Islet precursor cell (in vitro differentiated cells): ENCODE data around the gene KAT8.
"Not testable (repeated sequence)": the region's sequence is repeated elsewhere in the genome, so short reads cannot be mapped to it uniquely, and the experiment has no call there.

Experiments used
- DNase-seq: peaks from one replicate; pipeline ENCODE4 v3.0.0-alpha.2; 2018

KAT8 gene

GRCh38 chr16:31084584-31085302, 32.7 kb upstream of the KAT8 start:
- peak; percentile 56 for DNase-seq

GRCh38 chr16:31085411-31085810, 32.1 kb upstream of the KAT8 start:
- DNase-seq = no peak

GRCh38 chr16:31085873-31086628, 31.4 kb upstream of the KAT8 start:
- DNase-seq = peak; percentile 51

DNA sequence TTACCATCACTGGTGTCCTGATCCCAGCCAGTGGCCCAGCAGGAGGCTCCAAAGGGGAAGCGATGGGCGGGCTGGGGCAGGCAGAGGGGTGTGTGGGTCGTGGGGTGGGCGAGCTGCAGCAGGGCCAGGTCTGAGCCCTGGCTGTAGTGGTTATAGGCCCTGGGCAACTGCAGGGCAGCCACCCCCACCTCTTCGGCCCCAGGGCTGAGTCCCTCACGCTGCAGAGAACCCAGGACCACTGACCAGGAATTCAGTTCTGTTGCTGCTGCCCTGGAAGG, 30.9 kb upstream of the KAT8 start:
- peak; percentile 52 for DNase-seq

DNA sequence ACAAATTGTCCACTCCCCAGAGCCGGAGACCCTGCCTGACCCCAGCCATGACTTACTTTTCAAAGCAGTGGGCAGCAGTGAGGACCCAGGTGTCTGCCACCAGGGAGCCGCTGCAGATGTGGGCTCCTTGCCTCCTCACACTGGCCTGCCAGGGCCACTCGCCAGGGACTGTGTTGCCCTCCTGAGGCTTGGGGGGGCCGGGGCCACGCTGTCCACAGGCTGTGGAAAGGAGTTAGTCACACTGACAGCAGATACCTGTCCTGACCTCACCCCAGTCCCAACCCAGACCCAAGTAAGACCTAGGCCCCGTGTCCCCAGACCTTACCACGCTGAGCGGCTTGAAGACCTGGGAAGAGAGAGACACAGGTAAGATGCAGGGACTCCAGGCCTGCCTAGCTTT, 30.0 kb upstream of the KAT8 start:
- DNase-seq = no peak

GRCh38 chr16:31087971-31088370, 29.5 kb upstream of the KAT8 start:
- no peak for DNase-seq

DNA sequence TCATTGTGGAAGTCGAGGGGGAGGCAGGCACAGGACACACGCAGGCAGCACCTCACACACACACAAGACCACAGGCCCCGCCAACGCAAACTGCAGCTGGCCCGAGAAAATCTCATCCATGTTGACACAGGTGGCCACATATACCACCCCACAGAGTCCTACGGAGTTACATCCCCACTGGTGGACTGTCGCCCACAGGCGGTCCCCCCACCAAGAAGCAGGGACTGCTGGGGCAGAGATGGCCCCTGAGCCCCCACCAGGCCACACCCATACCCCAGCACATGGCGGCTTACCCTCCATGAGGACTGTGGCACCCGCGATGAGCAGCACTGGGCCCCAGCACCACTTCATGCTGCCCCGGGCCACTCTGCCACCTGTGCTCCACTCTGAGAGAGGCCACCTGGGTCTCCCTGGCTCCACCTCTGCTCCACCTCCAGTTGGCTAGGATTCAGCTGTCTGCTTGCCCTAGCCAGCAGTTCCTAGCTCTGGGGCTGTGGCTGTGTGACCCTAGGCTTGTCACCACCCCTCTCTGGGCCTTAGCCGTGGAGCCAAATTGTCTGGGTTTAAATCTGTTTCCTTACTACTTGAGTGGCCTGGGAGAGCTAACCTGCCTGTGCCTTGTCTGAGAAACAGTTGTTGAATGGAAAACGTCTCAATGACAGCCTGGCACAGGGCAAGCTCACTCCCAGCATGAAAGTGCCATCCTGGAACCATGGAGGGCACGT, 28.8 kb upstream of the KAT8 start, which contains the start of gene PRSS53:
PRSS53 (minus strand) TSS at position 485 of the 725 bp plus-strand sequence; CDS start at position 351, 134 bp downstream.
- DNase-seq = no peak

DNA sequence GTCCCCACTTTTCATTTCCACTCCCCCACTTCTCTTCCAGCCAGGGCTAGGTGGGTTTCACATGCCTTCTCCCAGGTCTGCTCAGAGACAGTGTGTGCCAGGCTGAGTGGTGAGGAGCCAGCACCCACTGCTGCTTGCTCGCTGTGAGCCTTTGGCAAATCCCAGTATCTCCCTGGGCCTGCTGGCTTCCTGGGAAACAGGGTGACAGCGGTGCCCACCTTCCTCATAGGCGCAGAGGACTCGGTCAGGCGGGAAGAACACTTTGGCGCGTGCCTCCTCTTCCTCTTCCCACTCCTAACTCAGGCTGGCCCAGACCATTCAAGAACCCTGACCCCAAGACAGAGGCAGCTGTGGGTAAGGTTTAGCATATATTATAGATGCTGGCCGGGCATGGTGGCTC, 28.3 kb upstream of the KAT8 start:
- no peak for DNase-seq

DNA sequence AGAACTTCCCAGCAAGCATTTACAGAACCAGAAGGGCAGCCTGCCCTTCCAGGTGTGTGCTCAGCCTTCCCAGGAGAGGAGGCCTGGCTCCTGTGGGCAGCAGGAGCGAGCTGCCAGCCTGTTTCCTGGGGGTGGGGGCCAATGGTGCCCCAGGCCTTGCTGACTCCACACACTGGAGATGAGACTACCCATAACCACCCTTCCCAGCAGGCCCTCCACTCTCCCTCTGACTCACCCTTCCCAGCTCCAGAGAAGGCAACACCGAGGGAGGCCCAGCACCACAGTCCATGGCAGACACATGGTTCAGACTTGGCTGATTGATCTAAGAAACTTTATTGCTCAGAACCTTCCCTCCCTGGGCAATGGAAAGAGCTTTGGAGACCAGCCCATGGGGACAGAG, 26.9 kb upstream of the KAT8 start:
- peak; percentile 55 for DNase-seq

GRCh38 chr16:31092330-31092729, 25.1 kb upstream of the KAT8 start:
- DNase-seq = no peak

DNA sequence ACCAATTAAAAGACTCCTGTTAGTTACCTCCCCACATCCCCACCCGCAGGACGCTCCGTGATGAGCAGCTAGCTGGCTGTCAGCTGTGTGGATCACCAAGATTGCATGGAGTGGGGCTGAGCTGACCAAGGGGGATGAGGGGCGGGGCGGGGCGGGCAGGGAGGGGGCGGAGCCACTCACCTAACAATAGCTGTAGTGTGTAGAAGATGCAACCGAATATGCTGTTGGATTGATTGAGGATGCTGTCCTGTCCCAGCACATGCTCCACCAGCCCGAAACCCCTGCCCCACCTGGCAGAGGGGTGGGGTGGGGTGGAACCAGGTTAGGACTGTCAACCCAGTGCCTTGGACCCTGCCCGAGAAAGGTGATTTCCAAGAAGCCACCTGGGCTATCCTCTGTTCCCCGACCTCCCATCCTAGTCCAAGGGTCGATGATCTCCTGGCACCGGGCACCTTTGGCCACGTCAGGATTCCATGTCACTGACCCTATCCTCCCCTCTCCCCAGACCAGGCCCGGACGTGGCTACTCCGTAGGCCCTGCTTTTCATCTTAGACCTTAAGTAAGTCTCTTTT, 24.2 kb upstream of the KAT8 start:
- DNase-seq = peak; percentile 91

DNA sequence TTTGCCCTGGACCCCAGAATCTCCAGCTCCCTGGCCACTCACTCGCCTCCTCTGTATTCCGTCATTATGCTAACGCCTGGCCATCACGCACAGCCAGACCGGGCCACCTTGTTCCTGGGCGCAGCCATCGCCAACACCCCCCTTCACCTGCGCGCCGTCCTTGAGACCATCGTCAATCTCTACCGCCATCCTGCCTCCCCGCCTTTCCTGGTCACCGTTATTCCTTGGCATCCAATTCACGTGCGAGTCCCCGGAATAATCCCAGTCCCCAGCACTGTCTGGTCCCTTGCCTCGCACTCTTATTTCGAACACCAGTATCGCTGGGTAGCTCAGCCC, 23.4 kb upstream of the KAT8 start:
- peak; percentile 61 for DNase-seq

- DNase-seq = peak; percentile 99
Measured at GRCh38 chr16:31094424-31095120, 22.9 kb upstream of the KAT8 start, which contains the start of gene VKORC1. Gene VKORC1 (minus strand): TSS chr16:31094797. CDS start chr16:31094729, 68 bp downstream.

DNA sequence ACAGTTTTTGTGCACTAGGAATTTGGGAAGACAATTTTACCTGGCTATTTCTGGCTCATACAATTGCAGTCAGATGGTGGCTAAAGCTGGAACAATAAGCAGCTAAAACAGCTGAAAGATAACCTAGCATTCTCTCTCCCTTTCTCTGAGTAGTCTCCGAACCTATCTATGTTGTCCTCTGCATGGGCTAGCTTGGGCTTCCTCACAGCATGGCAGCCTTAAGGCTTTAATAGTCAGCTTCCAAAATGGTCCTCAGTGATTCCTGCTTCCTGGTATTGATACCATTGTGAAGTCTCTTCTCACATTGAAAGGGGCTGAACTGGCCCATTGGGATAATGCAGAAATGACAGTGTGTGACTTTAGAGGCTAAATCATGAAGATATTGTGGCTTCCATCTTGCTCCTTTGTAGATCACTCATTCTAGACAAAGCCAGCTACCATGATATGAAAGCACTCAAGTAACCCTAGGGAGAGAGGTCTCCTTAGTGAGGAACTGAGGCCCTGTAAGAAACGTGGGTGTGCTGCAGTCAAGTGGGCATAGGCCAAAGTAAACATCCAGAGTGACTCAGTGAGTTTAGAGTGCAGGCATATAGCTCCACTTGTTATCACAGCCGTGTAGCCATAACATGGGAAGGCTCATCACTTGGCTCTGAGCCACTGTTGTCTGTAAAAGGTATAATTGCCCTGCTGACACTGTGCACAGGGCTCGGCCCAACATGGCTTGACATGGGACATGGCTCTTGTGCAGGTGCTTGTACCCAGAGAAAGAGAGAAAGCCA, 17.4 kb upstream of the KAT8 start:
- no peak for DNase-seq

DNA sequence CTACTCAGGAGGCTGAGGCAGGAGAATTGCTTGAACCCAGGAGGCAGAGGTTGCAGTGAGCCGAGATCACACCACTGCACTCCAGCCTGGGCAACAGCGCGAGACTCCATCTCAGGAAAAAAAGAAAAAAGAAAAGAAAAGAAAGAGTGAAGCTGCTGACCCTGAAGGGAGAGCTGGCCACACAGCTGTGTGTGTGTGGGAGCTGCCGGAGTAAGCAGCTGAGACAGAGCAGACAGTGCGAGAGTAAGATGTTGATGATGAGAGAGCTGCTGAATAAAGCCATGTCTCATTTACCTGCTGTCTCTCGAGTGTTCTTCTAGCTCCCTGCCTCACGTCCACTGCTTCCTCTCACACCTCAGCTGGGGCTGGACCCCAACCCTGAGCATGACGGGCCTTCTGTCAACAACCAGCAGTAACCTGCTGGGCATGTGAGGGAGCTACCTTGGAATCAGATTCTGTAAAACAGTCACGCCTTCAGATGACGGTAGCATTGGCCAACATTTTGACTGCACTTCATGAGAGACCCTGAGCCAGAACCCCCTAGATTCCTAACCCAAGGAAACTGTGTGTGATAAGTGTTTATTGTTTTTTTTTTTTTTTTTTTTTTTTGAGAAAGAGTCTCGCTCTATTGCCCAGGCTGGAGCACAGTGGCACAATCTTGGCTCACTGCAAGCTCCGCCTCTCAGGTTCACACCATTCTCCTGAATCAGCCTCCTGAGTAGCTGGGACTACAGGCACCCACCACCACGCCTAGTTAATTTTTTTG, 16.4 kb upstream of the KAT8 start:
- not testable (repeated sequence) for DNase-seq

DNA sequence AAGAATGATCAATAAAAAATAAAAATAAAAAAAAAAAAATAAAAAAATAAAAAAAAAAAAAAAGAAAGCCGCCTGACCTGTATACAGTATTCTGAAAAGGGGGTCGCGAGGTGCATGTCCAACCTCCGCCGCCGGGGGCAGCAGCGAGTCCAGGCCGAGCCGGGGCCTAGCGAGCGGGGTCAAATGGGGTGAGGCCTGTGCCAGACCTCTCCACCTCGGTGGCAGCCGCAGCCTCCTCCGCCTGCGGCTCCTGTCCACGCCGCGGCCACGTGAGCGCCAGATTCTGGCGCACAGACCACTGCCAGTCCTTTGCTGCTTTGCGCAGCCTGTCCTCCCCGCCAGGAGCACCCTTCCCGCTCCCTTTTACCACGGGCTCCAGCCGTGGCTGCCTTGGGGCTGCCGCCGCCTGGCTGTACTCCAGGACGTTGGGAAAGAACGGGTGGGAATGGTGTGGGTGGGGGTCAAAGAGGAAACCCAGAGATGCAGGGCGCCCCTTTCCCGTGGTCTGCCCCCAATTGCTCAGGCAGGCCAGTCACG, 11.7 kb upstream of the KAT8 start:
- DNase-seq = peak; percentile 91

DNA sequence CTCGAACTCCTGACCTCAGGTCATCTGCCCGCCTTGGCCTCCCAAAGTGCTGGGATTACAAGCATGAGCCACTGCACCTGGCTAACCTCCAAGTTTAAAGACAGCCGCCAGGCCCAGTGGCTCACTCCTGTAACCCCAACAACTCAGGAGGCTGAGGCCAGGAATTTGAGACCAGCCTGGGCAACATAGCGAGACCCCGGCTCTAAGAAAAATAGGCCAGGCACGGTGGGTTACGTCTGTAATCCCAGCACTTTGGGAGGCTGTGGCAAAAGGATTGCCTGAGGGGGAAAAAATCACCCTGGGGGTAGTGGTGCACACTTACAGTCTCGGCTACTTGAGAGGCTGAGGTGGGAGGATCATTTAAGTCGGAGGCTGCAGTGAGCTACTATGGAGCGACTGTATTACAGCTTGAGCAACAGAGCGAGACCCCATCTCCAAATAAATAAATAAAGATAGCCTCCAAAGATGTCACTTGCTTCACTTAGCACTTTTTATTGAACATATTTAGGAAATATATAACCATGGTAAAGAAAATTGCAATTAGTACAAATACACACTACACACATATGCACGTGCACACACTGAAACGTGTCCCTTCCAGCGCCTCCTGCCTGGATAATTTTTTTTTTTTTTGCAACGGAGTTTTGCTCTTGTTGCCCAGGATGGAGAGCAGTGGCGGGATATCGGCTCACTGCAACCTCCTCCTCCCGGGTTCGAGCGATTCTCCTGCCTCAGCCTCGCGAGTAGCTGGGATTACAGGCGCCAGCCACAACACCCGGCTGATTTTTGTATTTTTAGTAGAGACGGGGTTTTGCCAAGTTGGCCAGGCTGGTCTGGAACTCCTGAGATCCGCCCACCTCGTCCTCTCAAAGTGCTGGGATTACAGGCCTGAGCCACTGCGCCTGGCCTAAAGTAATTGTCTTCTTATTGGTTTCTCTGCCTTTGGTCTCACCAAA, 10.7 kb upstream of the KAT8 start:
- no peak for DNase-seq

DNA sequence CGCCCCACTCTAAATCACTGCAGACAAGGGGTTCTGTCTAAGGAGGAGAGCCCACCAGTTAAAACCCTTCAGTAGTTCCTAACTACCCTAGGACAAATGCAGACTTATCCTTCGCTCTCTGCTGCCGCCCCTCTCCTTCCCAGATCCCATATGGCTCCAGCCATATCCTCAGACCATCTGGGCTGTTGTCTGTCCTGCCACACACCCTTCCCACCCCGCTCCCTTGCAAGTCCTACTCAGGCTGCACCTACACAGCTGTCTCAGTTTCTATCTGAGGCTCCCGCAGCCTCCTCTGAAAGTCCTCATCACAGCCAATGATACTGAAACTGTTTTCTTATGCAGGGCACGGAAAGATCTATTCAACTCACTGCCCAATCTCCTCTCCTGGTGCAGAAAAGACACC, 10.0 kb upstream of the KAT8 start:
- DNase-seq = no peak

DNA sequence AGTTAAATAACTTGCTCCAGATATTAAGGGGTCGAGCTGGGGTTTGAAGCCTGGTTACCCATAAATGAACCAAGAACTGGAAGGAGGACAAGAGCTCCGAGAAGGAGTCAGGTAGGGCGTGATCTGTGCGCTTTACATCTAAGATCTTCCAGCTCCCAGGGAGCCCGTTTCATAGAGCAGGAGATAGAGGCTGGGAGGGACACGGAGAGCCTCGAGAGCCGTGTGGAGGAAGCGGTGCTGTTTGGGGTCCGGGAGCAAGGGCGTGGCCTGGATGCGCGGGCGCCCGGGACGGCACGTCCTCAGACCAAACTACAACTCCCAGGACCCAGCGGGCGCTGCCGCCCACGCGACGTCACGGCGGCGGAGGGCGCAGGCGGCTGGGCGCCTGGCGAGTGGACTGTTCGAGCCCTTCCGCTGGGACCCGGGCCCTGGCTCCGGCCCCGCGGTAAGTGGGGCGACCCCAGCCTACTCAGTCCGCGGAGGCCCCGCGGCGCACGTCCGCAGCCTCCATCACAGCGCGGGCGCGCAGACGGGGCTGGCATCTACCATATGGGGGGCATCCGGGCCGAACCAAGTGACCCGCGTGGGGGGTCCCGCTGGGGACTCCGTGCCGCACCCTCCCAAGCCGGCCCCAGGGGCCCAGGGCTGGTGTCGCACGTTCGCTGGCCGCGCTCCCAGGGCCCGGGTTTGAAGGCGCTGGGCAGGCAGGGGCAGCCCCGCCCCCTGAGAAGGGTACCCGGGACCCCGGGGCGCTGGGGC, 9.2 kb upstream of the KAT8 start, which contains the start of gene BCKDK:
BCKDK (plus strand) TSS at position 352 of the 759 bp plus-strand sequence. CDS start 838 bp downstream, outside the sequence.
- peak; percentile 79 for DNase-seq
